ENCODE results near the gene CCM2.

Gene CCM2

GRCh38 chr7:45069444-45070253 is 69.6 kb downstream of the CCM2 start:
- peak; percentile 27 for DNase-seq

- no peak for DNase-seq
Observed at GRCh38 chr7:45070254-45070642, 70.2 kb downstream of the CCM2 start.

GRCh38 chr7:45071528-45071927 is 71.5 kb downstream of the CCM2 start:
- DNase-seq = no peak

GRCh38 chr7:45072131-45073030 is 72.4 kb downstream of the CCM2 start:
- DNase-seq = peak; percentile 41

- DNase-seq = no peak
Observed at GRCh38 chr7:45073031-45073785, 73.2 kb downstream of the CCM2 start.

- no peak for DNase-seq
Observed at GRCh38 chr7:45073786-45074527, 74.0 kb downstream of the CCM2 start.

GRCh38 chr7:45074528-45075354 is 74.7 kb downstream of the CCM2 start:
- DNase-seq = no peak

DNA sequence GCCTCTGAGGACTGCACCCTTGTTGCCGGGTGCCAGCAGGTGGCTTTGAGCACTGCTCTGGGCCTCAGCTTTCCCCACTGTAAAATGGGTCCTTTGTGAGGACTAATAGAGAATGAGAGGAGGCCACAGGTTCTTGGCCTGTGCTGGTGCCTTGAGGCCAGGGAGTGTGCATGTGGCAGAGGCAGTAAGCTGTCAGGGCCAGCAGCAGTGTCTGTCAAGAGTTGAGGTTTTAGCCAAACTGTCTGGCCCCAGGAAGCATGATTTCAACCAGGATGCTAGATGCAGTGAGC is 75.3 kb downstream of the CCM2 start:
- DNase-seq = no peak

- DNase-seq = no peak
Observed at GRCh38 chr7:45075871-45076796, 76.1 kb downstream of the CCM2 start.

GRCh38 chr7:45076946-45077345 is 76.9 kb downstream of the CCM2 start:
- DNase-seq = no peak

- no peak for DNase-seq
Observed at GRCh38 chr7:45077579-45077978, 77.6 kb downstream of the CCM2 start.

DNA sequence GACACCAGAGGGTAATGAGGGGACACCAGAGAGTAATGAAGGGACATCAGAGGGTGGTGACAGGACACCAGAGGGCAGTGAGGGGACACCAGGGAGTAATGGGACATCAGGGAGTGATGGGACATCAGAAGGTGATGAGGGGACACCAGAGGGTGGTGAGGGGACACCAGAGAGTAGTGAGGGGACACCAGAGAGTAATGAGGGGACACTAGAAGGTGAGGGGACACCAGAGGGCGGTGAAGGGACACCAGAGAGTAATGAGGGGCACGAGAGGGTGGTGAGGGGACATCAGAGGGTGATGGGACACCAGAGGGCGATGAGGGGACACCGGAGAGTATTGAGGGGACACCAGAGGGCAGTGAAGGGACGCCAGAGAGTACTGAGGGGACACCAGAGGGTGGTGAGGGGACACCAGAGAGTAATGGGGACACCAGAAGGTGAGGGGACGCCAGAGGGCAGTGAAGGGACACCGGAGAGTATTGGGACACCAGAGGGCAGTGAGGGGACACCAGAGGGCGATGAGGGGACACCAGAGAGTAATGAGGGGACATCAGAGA is 78.2 kb downstream of the CCM2 start:
- peak; percentile 29 for DNase-seq

- no peak for DNase-seq
Observed at GRCh38 chr7:45080265-45080957, 80.4 kb downstream of the CCM2 start.

GRCh38 chr7:45080958-45081669 is 81.1 kb downstream of the CCM2 start:
- DNase-seq = no peak

GRCh38 chr7:45081670-45081974 is 81.6 kb downstream of the CCM2 start:
- no peak for DNase-seq

- DNase-seq = no peak
Observed at GRCh38 chr7:45082031-45082830, 82.2 kb downstream of the CCM2 start.

GRCh38 chr7:45082831-45083331 is 82.9 kb downstream of the CCM2 start:
- no peak for DNase-seq

DNA sequence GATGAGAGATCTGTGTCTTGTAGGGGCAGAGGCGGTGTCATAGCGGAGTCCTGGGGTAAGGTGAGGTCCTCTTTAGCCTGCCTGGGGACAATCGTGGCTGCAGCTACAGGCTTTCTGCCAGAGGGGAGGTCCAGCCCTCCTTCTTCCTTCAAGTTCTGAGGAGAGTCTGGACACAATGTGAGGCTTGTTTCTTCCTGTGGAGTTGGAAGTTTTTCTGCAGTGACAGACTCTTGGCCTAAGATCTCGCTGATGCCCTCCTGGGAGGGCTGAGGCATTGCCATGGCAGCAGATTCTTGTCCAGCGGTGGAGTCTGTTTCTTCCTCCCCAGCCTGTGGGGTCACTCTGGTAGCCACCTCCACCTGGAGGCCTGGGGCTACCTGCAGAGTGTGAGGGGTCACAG is 84.3 kb downstream of the CCM2 start:
- DNase-seq = no peak
